Measurements from ENCODE around the gene FNDC10. TPM values are rescaled to one million over a fixed set of nuclear protein-coding genes. Genes with fewer than 3 reads are reported as not detected.
"Not testable (repeated sequence)": the region's sequence is repeated elsewhere in the genome, so short reads cannot be mapped to it uniquely, and the experiment has no call there.

The FNDC10 gene
- total RNA-seq, 2 experiments from 2014 or later, result 2.8 to 3.6 TPM

DNA sequence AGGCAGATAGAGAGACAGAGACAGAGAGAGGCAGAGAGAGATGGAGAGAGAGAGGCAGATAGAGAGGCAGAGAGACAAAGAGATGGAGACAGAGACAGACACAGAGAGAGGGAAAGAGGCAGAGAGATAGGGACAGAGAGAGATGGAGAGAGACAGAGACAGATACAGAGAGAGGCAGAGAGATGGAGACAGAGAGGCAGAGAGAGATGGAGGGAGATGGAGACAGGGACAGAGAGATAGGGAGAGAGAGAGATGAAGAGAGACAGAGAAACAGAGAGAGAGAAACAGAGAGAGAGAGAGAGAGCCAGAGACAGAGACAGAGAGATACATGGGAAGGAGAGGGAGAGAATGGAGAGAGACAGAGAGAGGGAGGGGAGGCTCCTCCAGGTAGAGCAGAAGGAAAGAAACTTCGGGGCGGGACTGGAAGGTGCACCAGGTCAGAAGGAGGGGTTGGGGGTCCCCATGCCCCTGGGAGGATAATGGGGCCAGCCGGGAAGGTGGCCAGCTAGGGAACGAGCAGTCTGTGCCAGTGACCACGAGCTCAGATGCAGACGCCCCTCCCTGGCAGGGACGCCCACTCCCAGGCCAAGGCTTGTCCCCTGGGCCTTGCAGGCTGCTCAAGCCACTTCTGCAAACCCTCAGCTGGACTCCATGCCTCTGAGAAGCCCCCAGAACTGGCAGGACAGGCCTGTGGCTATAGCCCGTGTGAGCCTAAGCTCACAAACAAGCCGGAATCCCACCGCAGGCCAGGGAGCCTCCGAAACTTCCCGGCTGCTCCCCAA lies 3.3 kb downstream of the FNDC10 start:
- H3K36me3 Mint-ChIP-seq (ENCODE audit: low read depth), result no peaks in the 10 kb centered on the region

DNA sequence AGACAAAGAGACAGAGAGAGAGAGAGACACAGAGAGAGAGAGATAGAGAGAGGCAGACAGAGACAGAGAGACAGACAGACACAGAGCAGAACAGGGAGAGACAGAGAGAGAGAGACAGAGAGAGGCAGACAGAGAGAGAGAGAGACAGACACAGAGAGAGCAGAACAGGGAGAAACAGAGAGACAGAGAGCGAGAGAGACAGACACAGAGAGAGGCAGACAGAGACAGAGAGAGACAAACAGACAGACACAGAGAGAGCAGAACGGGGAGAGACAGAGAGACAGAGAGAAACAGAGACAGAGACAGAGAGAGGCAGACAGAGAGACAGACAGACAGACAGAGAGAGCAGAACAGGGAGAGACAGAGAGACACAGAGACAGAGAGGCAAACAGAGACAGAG lies 4.6 kb downstream of the FNDC10 start:
- POLR2A ChIA-PET; H3K27me3 Mint-ChIP-seq; CTCF ChIA-PET; H3K9me3 Mint-ChIP-seq; H3K36me3 Mint-ChIP-seq (ENCODE audit: low read depth); intact Hi-C loops (cut with micrococcal nuclease); ATAC-seq; H3K4me3 Mint-ChIP-seq; H3K27ac Mint-ChIP-seq; DNase-seq: not testable (repeated sequence)
- peaks cover 11% of the 10 kb centered on the region for H3K4me1 Mint-ChIP-seq (ENCODE audit: low read depth)

More for the DNA sequence above, 3.3 kb downstream of the FNDC10 start:
- intact Hi-C loops (cut with micrococcal nuclease), result no loop called here
- Mint-ChIP-seq H3K9me3 (no peaks in the 10 kb centered on the region), H3K4me3 (no peak overlapping the region), H3K4me1 (ENCODE audit: low read depth) (peaks cover 11% of the 10 kb centered on the region), H3K27ac (no peak overlapping the region), H3K27me3 (peaks cover 10% of the 10 kb centered on the region)
- TF ChIP-seq, protein P1, sequence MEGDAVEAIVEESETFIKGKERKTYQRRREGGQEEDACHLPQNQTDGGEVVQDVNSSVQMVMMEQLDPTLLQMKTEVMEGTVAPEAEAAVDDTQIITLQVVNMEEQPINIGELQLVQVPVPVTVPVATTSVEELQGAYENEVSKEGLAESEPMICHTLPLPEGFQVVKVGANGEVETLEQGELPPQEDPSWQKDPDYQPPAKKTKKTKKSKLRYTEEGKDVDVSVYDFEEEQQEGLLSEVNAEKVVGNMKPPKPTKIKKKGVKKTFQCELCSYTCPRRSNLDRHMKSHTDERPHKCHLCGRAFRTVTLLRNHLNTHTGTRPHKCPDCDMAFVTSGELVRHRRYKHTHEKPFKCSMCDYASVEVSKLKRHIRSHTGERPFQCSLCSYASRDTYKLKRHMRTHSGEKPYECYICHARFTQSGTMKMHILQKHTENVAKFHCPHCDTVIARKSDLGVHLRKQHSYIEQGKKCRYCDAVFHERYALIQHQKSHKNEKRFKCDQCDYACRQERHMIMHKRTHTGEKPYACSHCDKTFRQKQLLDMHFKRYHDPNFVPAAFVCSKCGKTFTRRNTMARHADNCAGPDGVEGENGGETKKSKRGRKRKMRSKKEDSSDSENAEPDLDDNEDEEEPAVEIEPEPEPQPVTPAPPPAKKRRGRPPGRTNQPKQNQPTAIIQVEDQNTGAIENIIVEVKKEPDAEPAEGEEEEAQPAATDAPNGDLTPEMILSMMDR (IDR thresholded peaks at IDR 0.05), result no peak
- peak; percentile 21 for ATAC-seq
- ChIA-PET POLR2A (interaction anchor here (0.9 to 1.4 kb wide), 4 partner anchors 14 to 296 kb away, joined by 3 to 4 read pairs (median 4); no protein-coding TSS in a partner anchor), CTCF (interaction anchor here (0.6 to 0.9 kb wide), 2 partner anchors 21 to 82 kb away, joined by 4 read pairs; no protein-coding TSS in a partner anchor)
- no peak for DNase-seq

DNA sequence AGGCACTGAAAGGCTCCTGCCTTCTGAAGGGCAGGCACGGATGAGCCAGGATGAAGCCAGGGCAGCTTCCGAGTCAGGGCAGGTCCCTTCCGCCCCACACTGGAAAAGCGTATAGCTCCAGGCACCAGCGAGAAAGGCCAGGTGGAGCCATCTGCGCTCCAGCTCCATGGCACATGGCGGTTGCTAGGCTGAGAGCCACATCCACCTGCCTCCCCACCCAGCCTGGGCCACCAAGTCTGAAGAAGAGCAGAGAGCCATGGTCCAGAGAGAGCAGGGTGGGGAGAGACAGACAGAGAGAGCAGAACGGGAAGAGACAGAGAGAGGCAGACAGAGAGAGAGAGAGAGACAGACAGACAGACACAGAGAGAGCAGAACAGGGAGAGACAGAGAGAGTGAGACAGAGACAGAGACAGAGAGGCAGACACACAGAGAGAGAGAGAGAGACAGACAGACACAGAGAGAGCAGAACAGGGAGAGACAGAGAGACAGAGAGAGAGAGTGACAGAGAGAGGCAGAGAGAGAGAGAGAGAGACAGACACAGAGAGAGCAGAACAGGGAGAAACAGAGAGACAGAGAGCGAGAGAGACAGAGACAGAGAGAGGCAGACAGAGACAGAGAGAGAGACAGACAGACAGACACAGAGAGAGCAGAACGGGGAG lies 5.2 kb downstream of the FNDC10 start:
- no peak for DNase-seq
- H3K4me3 Mint-ChIP-seq, result no peak overlapping the region
- no peak for ATAC-seq
- intact Hi-C loops (cut with micrococcal nuclease), result no loop called here
- peaks cover 11% of the 10 kb centered on the region for H3K4me1 Mint-ChIP-seq (ENCODE audit: low read depth)
- no peaks in the 10 kb centered on the region for H3K9me3 Mint-ChIP-seq
- peaks cover 11% of the 10 kb centered on the region for H3K27me3 Mint-ChIP-seq
- H3K36me3 Mint-ChIP-seq (ENCODE audit: low read depth), result no peaks in the 10 kb centered on the region
- POLR2A ChIA-PET, result interaction anchor here (1.0 to 1.5 kb wide), 2 partner anchors 19 to 25 kb away, joined by 3 to 5 read pairs; no protein-coding TSS in a partner anchor
- CTCF ChIA-PET, result no interaction called here
- H3K27ac Mint-ChIP-seq, result no peak overlapping the region
- TF ChIP-seq, protein P1 (IDR thresholded peaks at IDR 0.05), result no peak

DNA sequence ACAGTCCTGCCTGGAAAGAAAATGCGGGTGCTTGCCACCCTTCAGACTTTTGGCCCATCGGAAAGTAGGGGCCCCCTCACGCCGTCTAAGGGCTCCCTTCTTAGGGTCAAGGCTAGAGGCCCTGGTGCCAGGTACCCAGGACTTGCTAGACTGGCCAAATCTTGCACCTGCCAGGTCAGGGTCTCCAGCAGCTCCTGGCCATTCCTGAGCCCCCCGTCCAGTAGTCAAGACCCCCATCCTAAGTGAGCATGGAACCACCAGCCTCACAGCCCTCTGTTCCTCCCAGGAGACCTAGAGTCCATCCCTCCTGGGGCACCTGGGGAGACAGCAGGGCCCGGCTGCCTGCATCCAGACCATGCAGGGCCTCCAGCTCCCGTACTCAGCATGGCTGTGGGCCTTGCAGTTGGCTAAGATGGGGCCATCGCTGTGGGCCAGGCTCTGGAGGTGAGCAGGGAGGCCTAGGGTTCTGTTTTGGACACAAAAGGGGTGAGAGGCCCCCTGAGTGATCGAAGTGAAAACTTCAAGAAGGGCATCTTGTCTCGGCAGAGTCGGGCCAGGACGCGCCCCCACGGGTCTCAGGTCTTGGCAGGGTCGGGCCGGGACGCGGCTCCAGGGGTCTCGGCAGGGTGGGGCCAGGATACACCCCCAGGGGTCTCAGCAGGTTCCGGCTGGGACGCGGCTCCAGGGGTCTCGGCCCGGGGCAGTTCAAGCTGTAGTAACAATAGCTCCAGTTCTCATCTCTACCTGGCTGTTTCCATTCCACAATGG lies 5.9 kb downstream of the FNDC10 start:
- ATAC-seq (no peak), DNase-seq (no peak)
- TF ChIP-seq, protein P1 (IDR thresholded peaks at IDR 0.05), result no peak
- POLR2A ChIA-PET, result interaction anchor here (1.0 to 1.5 kb wide), 3 partner anchors 20 to 24 kb away, joined by 3 to 5 read pairs (median 3); no protein-coding TSS in a partner anchor
- no peaks in the 10 kb centered on the region for H3K36me3 Mint-ChIP-seq (ENCODE audit: low read depth)
- H3K27me3 Mint-ChIP-seq, result peaks cover 8% of the 10 kb centered on the region
- no peak overlapping the region for H3K27ac Mint-ChIP-seq
- CTCF ChIA-PET, result no interaction called here
- H3K4me1 Mint-ChIP-seq (ENCODE audit: low read depth), result peaks cover 9% of the 10 kb centered on the region
- no peaks in the 10 kb centered on the region for H3K9me3 Mint-ChIP-seq
- H3K4me3 Mint-ChIP-seq, result no peak overlapping the region
- intact Hi-C loops (cut with micrococcal nuclease), result no loop called here

DNA sequence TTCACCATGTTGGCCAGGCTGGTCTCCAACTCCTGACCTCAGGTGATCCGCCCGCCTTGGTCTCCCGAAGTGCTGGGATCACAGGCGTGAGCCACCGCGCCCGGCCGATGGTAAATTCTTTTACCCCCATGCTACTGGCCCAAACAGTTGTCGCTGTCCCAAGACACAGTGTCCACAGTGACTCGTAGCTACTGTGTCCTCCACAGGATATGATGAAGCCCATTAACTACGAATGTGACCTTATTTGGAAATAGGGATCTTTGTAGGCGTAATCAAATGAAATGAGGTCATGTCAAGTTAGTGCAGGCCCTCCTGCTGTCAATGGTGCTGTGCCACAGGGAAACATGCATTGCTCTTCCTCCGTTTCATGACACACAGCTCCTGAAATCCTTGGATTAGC lies 8.5 kb downstream of the FNDC10 start:
- ChIA-PET POLR2A (interaction anchor here (0.8 kb wide), 1 partner anchor 62 kb away, joined by 3 read pairs; no protein-coding TSS in a partner anchor), CTCF (no interaction called here)
- peak; percentile 30 for ATAC-seq
- TF ChIP-seq, protein P1 (IDR thresholded peaks at IDR 0.05), result no peak
- intact Hi-C loops (cut with micrococcal nuclease), result no loop called here
- no peak for DNase-seq
- Mint-ChIP-seq H3K4me1 (ENCODE audit: low read depth) (no peaks in the 10 kb centered on the region), H3K36me3 (ENCODE audit: low read depth) (no peaks in the 10 kb centered on the region), H3K4me3 (no peak overlapping the region), H3K27ac (no peak overlapping the region), H3K27me3 (peaks cover 5% of the 10 kb centered on the region), H3K9me3 (no peaks in the 10 kb centered on the region)
